ENCODE results near the gene SSC5D. TPM values are rescaled to one million over a fixed set of nuclear protein-coding genes. Genes with fewer than 3 reads are reported as not detected.

Gene SSC5D
- total and polyA plus RNA-seq, 2 experiments from 2014 or later: 10.0 to 12.6 TPM

DNA sequence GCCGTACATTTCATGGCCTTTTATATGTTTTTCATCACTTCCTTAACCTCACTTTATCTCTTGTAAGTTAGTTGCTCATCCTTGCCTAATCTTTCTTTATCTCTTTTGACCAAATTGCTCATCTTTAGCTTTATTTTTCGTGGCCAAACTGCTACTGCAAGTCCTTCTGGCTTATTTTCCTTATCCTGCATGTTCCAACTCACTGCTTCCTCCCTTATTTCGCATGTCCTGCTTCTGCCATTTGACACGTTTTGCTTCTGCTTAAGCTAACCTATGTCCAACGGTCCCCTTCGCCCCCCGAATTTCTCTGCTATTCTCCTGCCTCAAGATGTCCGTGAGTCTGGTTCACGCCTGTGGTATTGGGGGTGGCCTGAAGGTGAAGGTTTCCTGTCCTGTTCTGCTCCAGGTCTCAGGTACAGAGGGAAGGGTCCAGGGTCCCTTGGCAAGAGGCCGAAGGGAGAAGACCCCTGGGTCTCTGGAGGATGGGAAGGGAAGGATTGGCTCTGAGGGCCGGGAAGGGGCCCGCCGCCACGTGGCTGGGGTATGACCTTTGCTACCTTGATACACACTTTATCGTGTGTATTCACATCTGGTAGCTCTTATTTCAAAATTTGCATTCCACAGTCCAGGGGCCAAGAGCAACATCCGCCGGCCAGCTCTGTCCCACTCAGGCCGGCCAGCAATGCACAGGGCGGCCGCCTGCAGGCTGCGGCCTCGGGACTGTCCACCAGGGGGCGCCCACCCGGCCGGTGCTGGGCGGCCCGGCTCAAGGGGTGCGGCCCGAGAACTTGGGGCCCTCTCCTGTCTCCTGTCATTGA is 20.8 kb upstream of the SSC5D start:
- in situ Hi-C loops (cut with MboI): no loop called here
- Histone ChIP-seq H3K4me2 (ENCODE audit: unreplicated experiment) (peak overlapping the region; percentile 46), H3K4me3 (no peak overlapping the region)

DNA sequence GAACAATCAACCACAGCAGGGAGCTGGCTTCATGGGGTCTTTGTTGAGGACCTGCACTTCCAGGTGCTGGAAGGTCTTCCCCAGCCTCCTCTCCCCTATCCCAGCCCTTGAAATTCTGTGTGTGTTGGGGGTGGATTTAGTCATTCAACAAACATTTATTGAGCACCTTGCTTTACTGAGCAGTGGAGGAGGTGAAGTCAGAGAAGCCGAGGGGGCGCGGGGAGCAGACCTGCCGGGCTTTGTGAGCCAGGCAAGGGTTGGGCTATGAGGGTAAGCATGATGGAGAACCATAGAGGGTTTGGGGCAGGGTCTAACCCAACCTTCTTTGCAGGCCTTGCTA is 20.2 kb upstream of the SSC5D start:
- H3K27me3 ChIP-seq (replicated peaks; ENCODE audit: insufficient read depth): no peaks in the 10 kb centered on the region
- H3K9me2 ChIP-seq (ENCODE audit: insufficient read depth): no peaks in the 10 kb centered on the region
- WGBS, 2 experiments (ENCODE audit: low coverage in 1 of 2, low lambda C conversion rate in 2 of 2, missing lambda C conversion rate in 2 of 2): 6 to 11% methylated on average over 4 of the region's 4 CpGs
- no peaks in the 10 kb centered on the region for H3K36me3 ChIP-seq (ENCODE audit: low read depth)
- H3K9me3 ChIP-seq (ENCODE audit: low read depth): no peaks in the 10 kb centered on the region
- peaks cover 9% of the 10 kb centered on the region for H3K4me1 ChIP-seq (ENCODE audit: insufficient read depth)
- no peak for DNase-seq
- H3K4me2 ChIP-seq (ENCODE audit: unreplicated experiment): peak overlapping the region; percentile 46
- no peak overlapping the region for H3K9ac ChIP-seq
- TF ChIP-seq EZH2phosphoT487 (IDR thresholded peaks at IDR 0.05; ENCODE audit: insufficient read depth, low read depth): no peak
- TF ChIP-seq EZH2 (IDR thresholded peaks at IDR 0.05; ENCODE audit: insufficient read depth, poor library complexity, severe bottlenecking): no peak
- H3F3A ChIP-seq (ENCODE audit: insufficient read depth): no peaks in the 10 kb centered on the region
- H3K4me3 ChIP-seq: no peak overlapping the region
- H3K27ac ChIP-seq: no peak overlapping the region
- in situ Hi-C loops (cut with MboI): no loop called here
- peak overlapping the region; percentile 66 for H2AFZ ChIP-seq
- no peaks in the 10 kb centered on the region for H3K79me2 ChIP-seq (ENCODE audit: insufficient read depth)
- no peaks in the 10 kb centered on the region for H4K20me1 ChIP-seq (ENCODE audit: insufficient read depth)

More for the DNA sequence above, 20.8 kb upstream of the SSC5D start:
- Histone ChIP-seq H4K20me1 (ENCODE audit: insufficient read depth) (no peaks in the 10 kb centered on the region), H3K27me3 (replicated peaks; ENCODE audit: insufficient read depth) (no peaks in the 10 kb centered on the region), H3K36me3 (ENCODE audit: low read depth) (no peaks in the 10 kb centered on the region), H3K4me1 (ENCODE audit: insufficient read depth) (peaks cover 9% of the 10 kb centered on the region), H3K27ac (no peak overlapping the region), H3K9ac (peak overlapping the region; percentile 35), H2AFZ (peak overlapping the region; percentile 66), H3F3A (ENCODE audit: insufficient read depth) (no peaks in the 10 kb centered on the region), H3K9me2 (ENCODE audit: insufficient read depth) (no peaks in the 10 kb centered on the region), H3K9me3 (ENCODE audit: low read depth) (no peaks in the 10 kb centered on the region), H3K79me2 (ENCODE audit: insufficient read depth) (no peaks in the 10 kb centered on the region)
- no peak for TF ChIP-seq EZH2 (IDR thresholded peaks at IDR 0.05; ENCODE audit: insufficient read depth, poor library complexity, severe bottlenecking)
- no peak for TF ChIP-seq EZH2phosphoT487 (IDR thresholded peaks at IDR 0.05; ENCODE audit: insufficient read depth, low read depth)
- WGBS, 2 experiments (ENCODE audit: low coverage in 1 of 2, low lambda C conversion rate in 2 of 2, missing lambda C conversion rate in 2 of 2): 34 to 36% methylated on average over 29 of the region's 29 CpGs
- peak; percentile 81 for DNase-seq

DNA sequence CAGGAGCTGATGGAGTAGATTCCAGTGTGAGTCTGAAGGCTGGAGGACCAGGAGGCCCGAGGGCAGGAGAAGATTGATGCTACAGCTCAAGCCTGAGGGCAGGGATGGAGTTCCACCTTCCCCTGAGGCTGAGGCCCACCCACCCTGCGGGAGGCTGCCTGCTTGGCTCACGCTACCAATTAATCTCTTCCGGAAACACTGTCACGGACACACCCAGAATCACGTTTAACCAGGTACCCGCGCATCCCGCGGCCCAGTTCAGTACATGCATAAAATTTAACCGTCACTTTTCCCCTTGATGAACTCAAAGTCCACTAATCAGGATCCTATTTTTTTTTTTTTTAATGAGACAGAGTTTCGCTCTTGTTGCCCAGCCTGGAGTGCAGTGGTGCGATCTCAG is 17.0 kb upstream of the SSC5D start:
- in situ Hi-C loops (cut with MboI): no loop called here
- Histone ChIP-seq H3K9me2 (ENCODE audit: insufficient read depth) (no peaks in the 10 kb centered on the region), H3K27ac (no peak overlapping the region), H3K36me3 (ENCODE audit: low read depth) (no peaks in the 10 kb centered on the region), H4K20me1 (ENCODE audit: insufficient read depth) (no peaks in the 10 kb centered on the region), H2AFZ (no peak overlapping the region), H3K9ac (no peak overlapping the region), H3K79me2 (ENCODE audit: insufficient read depth) (no peaks in the 10 kb centered on the region), H3K4me1 (ENCODE audit: insufficient read depth) (peaks cover 13% of the 10 kb centered on the region), H3K9me3 (ENCODE audit: low read depth) (no peaks in the 10 kb centered on the region), H3K4me3 (no peak overlapping the region), H3K27me3 (replicated peaks; ENCODE audit: insufficient read depth) (no peaks in the 10 kb centered on the region), H3K4me2 (ENCODE audit: unreplicated experiment) (no peak overlapping the region), H3F3A (ENCODE audit: insufficient read depth) (no peaks in the 10 kb centered on the region)
- DNase-seq: no peak
- TF ChIP-seq EZH2 (IDR thresholded peaks at IDR 0.05; ENCODE audit: insufficient read depth, poor library complexity, severe bottlenecking): no peak
- TF ChIP-seq EZH2phosphoT487 (IDR thresholded peaks at IDR 0.05; ENCODE audit: insufficient read depth, low read depth): no peak
- 80 to 84% methylated on average over 13 of the region's 13 CpGs for WGBS, 2 experiments (ENCODE audit: low coverage in 1 of 2, low lambda C conversion rate in 2 of 2, missing lambda C conversion rate in 2 of 2)

DNA sequence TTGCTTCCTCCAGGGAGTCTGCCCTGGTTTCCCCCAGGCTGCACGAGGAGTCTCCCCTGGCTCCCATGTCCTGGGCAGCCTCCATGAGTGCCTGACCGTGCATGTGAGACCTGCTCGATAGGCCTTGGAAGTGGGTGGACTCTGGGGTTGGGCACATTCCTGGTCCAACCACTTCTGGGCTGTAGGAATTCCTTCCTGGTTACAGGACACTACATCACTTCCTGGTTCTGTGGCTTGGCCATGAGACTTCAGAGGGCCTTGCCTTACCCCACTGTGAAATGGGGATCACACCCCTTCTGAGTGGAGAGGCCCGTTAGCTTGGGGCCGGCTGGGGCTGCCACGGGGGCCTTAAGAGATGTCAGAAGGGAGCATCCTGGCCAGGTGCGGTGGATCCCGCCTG is 15.8 kb upstream of the SSC5D start:
- Histone ChIP-seq H4K20me1 (ENCODE audit: insufficient read depth) (no peaks in the 10 kb centered on the region), H3K9me2 (ENCODE audit: insufficient read depth) (no peaks in the 10 kb centered on the region), H3K79me2 (ENCODE audit: insufficient read depth) (peaks cover 3% of the 10 kb centered on the region), H3K4me3 (no peak overlapping the region), H3K4me1 (ENCODE audit: insufficient read depth) (peaks cover 11% of the 10 kb centered on the region), H3K27me3 (replicated peaks; ENCODE audit: insufficient read depth) (no peaks in the 10 kb centered on the region), H2AFZ (no peak overlapping the region; the same call in 1 of the 2 replicates), H3K9ac (no peak overlapping the region), H3K9me3 (ENCODE audit: low read depth) (no peaks in the 10 kb centered on the region), H3F3A (ENCODE audit: insufficient read depth) (no peaks in the 10 kb centered on the region; the same call in 1 of the 2 replicates), H3K27ac (no peak overlapping the region), H3K4me2 (ENCODE audit: unreplicated experiment) (no peak overlapping the region), H3K36me3 (ENCODE audit: low read depth) (no peaks in the 10 kb centered on the region)
- DNase-seq: peak; percentile 67
- 73 to 76% methylated on average over 8 of the region's 8 CpGs for WGBS, 2 experiments (ENCODE audit: low coverage in 1 of 2, low lambda C conversion rate in 2 of 2, missing lambda C conversion rate in 2 of 2)
- in situ Hi-C loops (cut with MboI): no loop called here
- TF ChIP-seq EZH2 (IDR thresholded peaks at IDR 0.05; ENCODE audit: insufficient read depth, poor library complexity, severe bottlenecking) (no peak), EZH2phosphoT487 (IDR thresholded peaks at IDR 0.05; ENCODE audit: insufficient read depth, low read depth) (no peak)

Measured in GM23248 (cell line).